Gastrocnemius medialis (tissue), 4 donors: ENCODE data around the gene FGF14. TPM values are rescaled to one million over a fixed set of nuclear protein-coding genes. Genes with fewer than 3 reads are reported as not detected.

ENCODE experiments used
- ATAC-seq, 2 donors: fragments of 150-250 bp; one replicate each; pipeline ENCODE4 v1.9.1; 2016
- DNase-seq, 2 donors: peaks; one replicate each; pipeline ENCODE4 v3.0.0-alpha.2; 2019
- H3K27ac ChIP-seq, 4 donors: fragments of 200-600 bp; sonication (generic); 1 replicate in 1 of 4; 2 replicates in 3 of 4; pipeline ENCODE4 v1.5.1; 2016 to 2018; ENCODE audit warnings: mild to moderate bottlenecking in 2 of 4, moderate library complexity in 1 of 4
- H3K27me3 ChIP-seq, 3 donors: fragments of 200-600 bp; sonication (generic) in 2 of 3; 1 replicate in 1 of 3; 2 replicates in 2 of 3; pipeline versions ENCODE4 v1.5.1 to v1.6.0; 2016 to 2019; ENCODE audit warnings: mild to moderate bottlenecking in 1 of 3, moderate library complexity in 1 of 3
- H3K36me3 ChIP-seq, 2 donors: fragments of 200-600 bp; sonication (generic) in 1 of 2; one replicate each; pipeline ENCODE4 v1.5.1; 2017 to 2018
- H3K4me1 ChIP-seq, 2 donors: fragments of 200-600 bp; sonication (generic) in 1 of 2; one replicate each; pipeline ENCODE4 v1.5.1; 2016 to 2017; ENCODE audit warnings: mild to moderate bottlenecking in 2 of 2
- H3K4me3 ChIP-seq, 4 donors: fragments of 200-600 bp; sonication (generic) in 3 of 4; 1 replicate in 1 of 4; 2 replicates in 3 of 4; pipeline ENCODE4 v1.5.1; 2016 to 2019; ENCODE audit warnings: mild to moderate bottlenecking in 2 of 4
- H3K9me3 ChIP-seq, 3 donors: fragments of 200-600 bp; sonication (generic) in 2 of 3; 1 replicate in 1 of 3; 2 replicates in 2 of 3; pipeline ENCODE4 v1.5.1; 2016 to 2019
- CTCF ChIP-seq, 5 experiments: fragments of 450-650 bp in 3 of 5; fragments of 200-600 bp in 2 of 5; sonication (generic) in 2 of 5; IDR thresholded peaks in 4 of 5; conservative IDR thresholded peaks in 1 of 5; 1 replicate in 4 of 5; 2 replicates in 1 of 5; pipeline ENCODE4 v1.5.1; 2016 to 2019; ENCODE audit warnings: antibody characterized with exemption in 5 of 5, mild to moderate bottlenecking in 3 of 5, moderate library complexity in 3 of 5
- POLR2A ChIP-seq, 2 donors: fragments of 450-650 bp; IDR thresholded peaks; one replicate each; pipeline ENCODE4 v1.6.1; 2017; ENCODE audit warnings: antibody characterized with exemption in 2 of 2, mild to moderate bottlenecking in 2 of 2, moderate library complexity in 2 of 2
- in situ Hi-C, 4 donors: fragments of 200-750 bp; cut with MboI; loops; one replicate each; pipeline versions ENCODE4 v1.15.0 to v1.8.0; 2017; ENCODE audit warnings: low sequenced_read_pairs in 4 of 4
- intact Hi-C: fragments of 100-400 bp; cut with DNase I; formaldehyde crosslinking; loops from one replicate; pipeline ENCODE4 v1.15.1; 2023; ENCODE audit warnings: low total_unique reads
- total RNA-seq, 4 donors: library from RNA; depleted of rRNA; stranded (reverse); fragments of >200 nt; gene quantifications; one replicate each; pipeline versions ENCODE4 v1.1.0 to v1.2.3, GENCODE V29; 2016

Gene FGF14
- total RNA-seq, 4 donors from 2014 or later, result 0.02 TPM; not detected in 3

GRCh38 chr13:102055090-102055779, 346.6 kb downstream of the FGF14 start:
- H3K9me3 ChIP-seq, result peaks cover 0 to 5% (median 0%) of the 10 kb centered on the region in 3 donors
- no peaks in the 10 kb centered on the region for H3K4me1 ChIP-seq
- intact Hi-C loops, result no loop called here
- no peak overlapping the region for H3K4me3 ChIP-seq
- H3K27ac ChIP-seq, result no peak overlapping the region
- ATAC-seq, result no peak
- DNase-seq, result no peak
- H3K27me3 ChIP-seq, result no peaks in the 10 kb centered on the region
- TF ChIP-seq POLR2A (IDR thresholded peaks at IDR 0.05), result no peak
- no peak for TF ChIP-seq CTCF (IDR thresholded peaks at IDR 0.05 in 4 of 5, conservative IDR thresholded peaks at IDR 0.05 in 1 of 5)
- H3K36me3 ChIP-seq, result no peaks in the 10 kb centered on the region
- in situ Hi-C loops, result no loop called here

- Histone ChIP-seq H3K36me3 (no peaks in the 10 kb centered on the region), H3K4me3 (no peak overlapping the region), H3K4me1 (no peaks in the 10 kb centered on the region), H3K27ac (no peak overlapping the region), H3K9me3 (peaks cover 0 to 5% (median 0%) of the 10 kb centered on the region in 3 donors), H3K27me3 (no peaks in the 10 kb centered on the region)
- ATAC-seq (no peak), DNase-seq (no peak)
- intact Hi-C loops, result no loop called here
- TF ChIP-seq CTCF (IDR thresholded peaks at IDR 0.05 in 4 of 5, conservative IDR thresholded peaks at IDR 0.05 in 1 of 5) (no peak), POLR2A (IDR thresholded peaks at IDR 0.05) (no peak)
- in situ Hi-C loops, result no loop called here
Observed at GRCh38 chr13:102049853-102050252, 352.0 kb downstream of the FGF14 start.

- no peak for DNase-seq
- ATAC-seq, result no peak
- no peaks in the 10 kb centered on the region for H3K36me3 ChIP-seq
- no peaks in the 10 kb centered on the region for H3K4me1 ChIP-seq
- H3K4me3 ChIP-seq, result no peak overlapping the region
- no peak for TF ChIP-seq POLR2A (IDR thresholded peaks at IDR 0.05)
- TF ChIP-seq CTCF (IDR thresholded peaks at IDR 0.05 in 4 of 5, conservative IDR thresholded peaks at IDR 0.05 in 1 of 5), result no peak
- no peaks in the 10 kb centered on the region for H3K27me3 ChIP-seq
- in situ Hi-C loops (no loop called here), intact Hi-C loops (no loop called here)
- no peaks in the 10 kb centered on the region for H3K9me3 ChIP-seq
- no peak overlapping the region for H3K27ac ChIP-seq
Observed at GRCh38 chr13:102045731-102046130, 356.1 kb downstream of the FGF14 start.

- Histone ChIP-seq H3K27ac (no peak overlapping the region), H3K9me3 (no peaks in the 10 kb centered on the region), H3K36me3 (no peaks in the 10 kb centered on the region), H3K4me3 (no peak overlapping the region), H3K27me3 (no peaks in the 10 kb centered on the region), H3K4me1 (no peaks in the 10 kb centered on the region)
- in situ Hi-C loops, result no loop called here
- ATAC-seq, result no peak
- TF ChIP-seq POLR2A (IDR thresholded peaks at IDR 0.05), result no peak
- intact Hi-C loops, result no loop called here
- no peak for DNase-seq
Observed at GRCh38 chr13:102042746-102043145, 359.1 kb downstream of the FGF14 start.

- Histone ChIP-seq H3K27me3 (no peaks in the 10 kb centered on the region), H3K4me1 (no peaks in the 10 kb centered on the region), H3K4me3 (no peak overlapping the region), H3K27ac (no peak overlapping the region), H3K36me3 (no peaks in the 10 kb centered on the region), H3K9me3 (no peaks in the 10 kb centered on the region)
- no peak for DNase-seq
- TF ChIP-seq POLR2A (IDR thresholded peaks at IDR 0.05), result no peak
- TF ChIP-seq CTCF (IDR thresholded peaks at IDR 0.05 in 4 of 5, conservative IDR thresholded peaks at IDR 0.05 in 1 of 5), result no peak
- in situ Hi-C loops, result no loop called here
- intact Hi-C loops, result no loop called here
- no peak for ATAC-seq
Observed at GRCh38 chr13:102041544-102041943, 360.3 kb downstream of the FGF14 start.
